ENCODE measurements around the gene CARD18.
"Not testable (repeated sequence)": the region's sequence is repeated elsewhere in the genome, so short reads cannot be mapped to it uniquely, and the experiment has no call there.

DNA sequence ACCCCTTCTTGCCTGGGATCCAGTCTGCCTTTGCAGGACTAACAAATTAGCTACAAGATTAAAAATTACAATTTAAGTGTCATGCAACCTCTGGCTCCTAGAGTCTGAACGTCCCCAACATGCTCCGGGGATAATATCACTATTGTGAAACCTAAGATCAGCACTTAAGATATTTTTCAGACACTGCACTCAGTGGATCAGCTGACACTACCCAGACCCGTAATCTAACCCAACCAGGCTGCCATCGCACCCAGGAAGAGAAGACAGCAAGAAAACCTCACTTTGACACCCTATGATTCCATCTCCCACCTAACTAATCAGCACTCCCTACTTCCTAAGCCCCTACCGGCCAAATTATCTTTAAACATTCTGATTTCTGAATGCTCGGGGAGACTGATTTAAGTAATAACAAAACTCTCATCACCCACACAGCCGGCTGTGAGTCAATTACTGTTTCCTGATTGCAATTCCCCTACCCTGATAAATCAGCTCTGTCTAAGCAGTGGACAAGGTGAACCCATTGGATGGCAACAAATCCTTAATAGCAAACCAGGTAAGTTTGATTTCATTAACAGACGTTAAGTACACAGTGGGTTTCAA is 32.2 kb downstream of the CARD18 start:
- not testable (repeated sequence) for TF ChIP-seq POLR2A (IDR thresholded peaks at IDR 0.05)
- TF ChIP-seq, protein P1, sequence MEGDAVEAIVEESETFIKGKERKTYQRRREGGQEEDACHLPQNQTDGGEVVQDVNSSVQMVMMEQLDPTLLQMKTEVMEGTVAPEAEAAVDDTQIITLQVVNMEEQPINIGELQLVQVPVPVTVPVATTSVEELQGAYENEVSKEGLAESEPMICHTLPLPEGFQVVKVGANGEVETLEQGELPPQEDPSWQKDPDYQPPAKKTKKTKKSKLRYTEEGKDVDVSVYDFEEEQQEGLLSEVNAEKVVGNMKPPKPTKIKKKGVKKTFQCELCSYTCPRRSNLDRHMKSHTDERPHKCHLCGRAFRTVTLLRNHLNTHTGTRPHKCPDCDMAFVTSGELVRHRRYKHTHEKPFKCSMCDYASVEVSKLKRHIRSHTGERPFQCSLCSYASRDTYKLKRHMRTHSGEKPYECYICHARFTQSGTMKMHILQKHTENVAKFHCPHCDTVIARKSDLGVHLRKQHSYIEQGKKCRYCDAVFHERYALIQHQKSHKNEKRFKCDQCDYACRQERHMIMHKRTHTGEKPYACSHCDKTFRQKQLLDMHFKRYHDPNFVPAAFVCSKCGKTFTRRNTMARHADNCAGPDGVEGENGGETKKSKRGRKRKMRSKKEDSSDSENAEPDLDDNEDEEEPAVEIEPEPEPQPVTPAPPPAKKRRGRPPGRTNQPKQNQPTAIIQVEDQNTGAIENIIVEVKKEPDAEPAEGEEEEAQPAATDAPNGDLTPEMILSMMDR (IDR thresholded peaks at IDR 0.05 in 4 of 5, conservative IDR thresholded peaks at IDR 0.05 in 1 of 5): not testable (repeated sequence)
